ENCODE data around the gene LRRFIP1. TPM values are rescaled to one million over a fixed set of nuclear protein-coding genes. Genes with fewer than 3 reads are reported as not detected.

Gene LRRFIP1
- polyA plus RNA-seq, 2 of the 4 experiments (the other 2 are of a cell fraction), result 75.6 to 93.0 TPM

DNA sequence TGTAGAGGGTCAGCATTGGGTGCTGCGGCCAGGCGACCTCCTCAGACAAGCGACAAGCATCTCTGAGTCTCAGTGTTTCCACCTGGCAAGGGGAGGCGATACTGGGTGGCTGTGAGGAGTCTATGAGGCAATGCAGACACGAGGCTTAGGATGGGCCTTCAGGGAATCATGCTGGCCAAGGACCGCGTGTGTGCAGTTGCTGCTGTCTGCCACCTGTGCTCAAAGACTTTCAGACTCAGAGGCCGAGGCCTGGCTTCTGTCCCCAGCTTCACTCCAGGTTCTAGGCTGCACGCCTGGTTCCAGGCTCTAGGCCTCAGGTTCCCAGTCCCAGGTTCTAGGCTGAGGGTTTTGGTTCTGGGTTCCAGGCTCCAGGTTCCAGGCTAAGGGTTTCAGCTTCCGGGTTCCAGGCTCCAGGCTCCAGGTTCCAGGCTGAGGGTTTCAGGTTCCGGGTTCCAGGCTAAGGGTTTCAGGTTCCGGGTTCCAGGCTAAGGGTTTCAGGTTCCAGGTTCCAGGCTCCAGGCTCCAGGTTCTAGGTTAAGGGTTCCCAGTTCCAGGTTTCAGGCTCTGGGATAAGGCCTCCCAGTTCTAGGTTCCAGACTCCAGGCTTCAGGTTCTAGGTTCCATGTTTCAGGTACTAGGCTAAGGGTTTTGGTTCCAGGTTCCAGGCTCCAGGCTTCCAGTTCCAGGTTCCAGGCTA is 14.8 kb downstream of the LRRFIP1 start:
- no peak overlapping the region for H3K4me3 ChIP-seq
- FAIRE-seq (no peak), ATAC-seq (no peak), DNase-seq (ENCODE audit: low read depth in 1 of 2, low spot score in 1 of 2) (no peak)
- H3K27ac ChIP-seq, result no peak overlapping the region
- no peaks in the 10 kb centered on the region for H3K9me3 ChIP-seq
- H3K4me2 ChIP-seq, result no peak overlapping the region
- ChIA-PET POLR2A (no interaction called here), CTCF (no interaction called here)
- TF ChIP-seq CHD4 (IDR thresholded peaks at IDR 0.05; ENCODE audit: borderline replicate concordance), result no peak
- TF ChIP-seq KDM5A (IDR thresholded peaks at IDR 0.05), result no peak
- no peak for TF ChIP-seq MYC (IDR thresholded peaks at IDR 0.05; ENCODE audit: borderline replicate concordance, low read length)
- TF ChIP-seq GATA3 (IDR thresholded peaks at IDR 0.05; ENCODE audit: borderline replicate concordance), result no peak
- no peak for TF ChIP-seq RCOR1 (IDR thresholded peaks at IDR 0.05; ENCODE audit: low read depth, low read length)
- TF ChIP-seq, protein P1, sequence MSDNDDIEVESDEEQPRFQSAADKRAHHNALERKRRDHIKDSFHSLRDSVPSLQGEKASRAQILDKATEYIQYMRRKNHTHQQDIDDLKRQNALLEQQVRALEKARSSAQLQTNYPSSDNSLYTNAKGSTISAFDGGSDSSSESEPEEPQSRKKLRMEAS (IDR thresholded peaks at IDR 0.05), result no peak
- no peak for TF ChIP-seq NR3C1 (IDR thresholded peaks at IDR 0.05)
- no peak for TF ChIP-seq HEYL (CRISPR knock-in tag; IDR thresholded peaks at IDR 0.05)
- no peak for TF ChIP-seq SMC3 (IDR thresholded peaks at IDR 0.05)
- no peak for TF ChIP-seq CHD2 (IDR thresholded peaks at IDR 0.05; ENCODE audit: low read length, partially characterized antibody)
- no peak for TF ChIP-seq JUNB (IDR thresholded peaks at IDR 0.05)
- TF ChIP-seq CBX2 (IDR thresholded peaks at IDR 0.05; ENCODE audit: borderline replicate concordance, low read depth), result no peak
- TF ChIP-seq ZNF302 (CRISPR knock-in tag; IDR thresholded peaks at IDR 0.05), result no peak
- no peak for TF ChIP-seq HOXB5 (CRISPR knock-in tag; IDR thresholded peaks at IDR 0.05)
- no peak for TF ChIP-seq POLR2AphosphoS2 (conservative IDR thresholded peaks at IDR 0.05; ENCODE audit: low read length)
- H3K4me1 ChIP-seq, result no peaks in the 10 kb centered on the region
- 93% methylated on average over 11 of the region's 12 CpGs for WGBS (ENCODE audit: missing lambda C conversion rate)

DNA sequence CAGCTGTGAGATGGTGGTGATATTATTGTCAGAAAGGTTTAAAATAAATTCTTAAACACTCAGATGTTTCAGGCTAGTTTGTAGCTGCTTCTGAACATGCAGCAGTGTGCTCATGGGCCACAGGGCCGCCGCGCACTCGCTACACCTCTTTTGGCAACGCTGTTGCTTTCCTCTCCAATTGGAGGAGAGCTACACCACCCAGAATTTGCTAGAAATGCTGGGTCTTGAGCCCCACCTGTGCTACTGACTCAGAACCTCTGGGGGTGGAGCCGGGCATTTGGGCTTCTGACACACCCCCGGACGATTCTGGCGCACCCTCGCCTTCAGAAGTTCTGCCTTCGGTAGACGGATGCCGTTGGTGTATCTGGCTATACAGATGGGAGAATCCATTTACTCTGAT is 15.7 kb downstream of the LRRFIP1 start:
- Histone ChIP-seq H3K4me3 (no peak overlapping the region), H3K4me2 (no peak overlapping the region), H3K9me3 (no peaks in the 10 kb centered on the region), H3K4me1 (no peaks in the 10 kb centered on the region), H3K27ac (no peak overlapping the region)
- CTCF ChIA-PET, result interaction anchor here (1.0 kb wide), 1 partner anchor 102 kb away, joined by 3 read pairs; no protein-coding TSS in a partner anchor
- no peak for FAIRE-seq
- 94% methylated on average over 11 of the region's 13 CpGs for WGBS (ENCODE audit: missing lambda C conversion rate)
- no peak for ATAC-seq
- DNase-seq (ENCODE audit: low read depth in 1 of 2, low spot score in 1 of 2), result no peak
- POLR2A ChIA-PET, result no interaction called here
- TF ChIP-seq CHD4 (IDR thresholded peaks at IDR 0.05; ENCODE audit: borderline replicate concordance), result no peak
- no peak for TF ChIP-seq ESRRA (IDR thresholded peaks at IDR 0.05; ENCODE audit: borderline replicate concordance, low read length)
- TF ChIP-seq CHD2 (IDR thresholded peaks at IDR 0.05; ENCODE audit: low read length, partially characterized antibody), result no peak
- TF ChIP-seq FOSB (CRISPR knock-in tag; IDR thresholded peaks at IDR 0.05), result no peak
- TF ChIP-seq RFX5 (IDR thresholded peaks at IDR 0.05), result no peak
- TF ChIP-seq HDAC2 (IDR thresholded peaks at IDR 0.05), result no peak
- TF ChIP-seq RAD21 (conservative IDR thresholded peaks at IDR 0.05 in 1 of 2, IDR thresholded peaks at IDR 0.05 in 1 of 2), result no peak
- no peak for TF ChIP-seq POLR2AphosphoS2 (conservative IDR thresholded peaks at IDR 0.05; ENCODE audit: low read length)
- TF ChIP-seq NFE2L2 (conservative IDR thresholded peaks at IDR 0.05; ENCODE audit: low read length), result no peak

DNA sequence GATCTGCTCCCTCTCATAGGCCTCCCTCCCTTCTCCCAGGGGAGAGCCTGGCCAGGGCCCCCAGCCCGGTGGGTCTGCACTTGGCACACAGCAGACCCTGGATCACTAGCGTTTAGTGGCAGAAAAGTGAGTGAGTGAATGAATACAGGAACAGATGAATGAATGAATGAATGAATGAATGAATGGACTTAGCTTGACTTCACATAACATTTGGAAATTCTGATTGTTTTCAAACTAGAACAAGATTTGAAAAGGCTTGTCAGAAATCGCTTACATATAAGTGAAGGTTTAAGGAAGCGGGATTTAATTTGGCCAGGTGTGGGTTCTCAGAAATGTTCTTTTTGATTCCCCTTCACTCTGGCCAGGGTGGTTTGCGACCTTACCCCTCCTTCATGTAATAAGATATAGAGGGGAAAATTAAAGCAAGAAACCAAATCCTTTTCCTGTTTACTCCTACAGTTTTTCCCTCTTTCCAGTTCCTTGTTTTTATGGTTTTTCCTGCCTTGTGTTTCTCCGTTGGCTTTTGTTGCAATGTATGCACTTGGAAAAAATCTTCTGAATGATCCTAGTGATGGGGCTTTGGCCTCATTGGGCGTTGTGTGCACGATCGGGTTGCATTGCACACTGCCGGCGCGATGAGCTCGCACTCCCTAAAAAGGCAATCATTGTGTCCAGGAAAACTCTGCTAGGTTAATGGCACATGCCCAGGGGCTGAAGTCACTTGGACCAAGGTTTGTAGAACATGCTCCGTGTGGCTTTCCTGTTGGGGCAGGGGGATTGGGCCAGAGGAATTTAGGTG is 16.4 kb downstream of the LRRFIP1 start:
- Histone ChIP-seq H3K4me3 (no peak overlapping the region), H3K27ac (no peak overlapping the region), H3K9me3 (no peaks in the 10 kb centered on the region), H3K4me2 (no peak overlapping the region), H3K4me1 (no peaks in the 10 kb centered on the region)
- ATAC-seq (no peak), FAIRE-seq (no peak), DNase-seq (ENCODE audit: low read depth in 1 of 2, low spot score in 1 of 2) (no peak)
- ChIA-PET CTCF (interaction anchor here (1.0 kb wide), 1 partner anchor 101 kb away, joined by 3 read pairs; no protein-coding TSS in a partner anchor), POLR2A (no interaction called here)
- WGBS (ENCODE audit: missing lambda C conversion rate), result 88% methylated on average over 14 of the region's 14 CpGs
- no peak for TF ChIP-seq EP300 (IDR thresholded peaks at IDR 0.05)
- no peak for TF ChIP-seq RCOR1 (IDR thresholded peaks at IDR 0.05; ENCODE audit: low read depth, low read length)
- TF ChIP-seq RARB (CRISPR knock-in tag; IDR thresholded peaks at IDR 0.05), result no peak

Measured in A549 (cell line).